Thyroid gland (tissue), 4 donors: Measurements from ENCODE around the gene CRTC3. TPM values are rescaled to one million over a fixed set of nuclear protein-coding genes. Genes with fewer than 3 reads are reported as not detected.

Source experiments
- DNase-seq, 2 donors: peaks; one replicate each; pipeline ENCODE4 v3.0.0-alpha.2; 2019
- H3K27ac ChIP-seq, 3 donors: fragments of 200-600 bp; sonication (generic); 1 replicate in 2 of 3; 2 replicates in 1 of 3; pipeline ENCODE4 v1.5.1; 2016 to 2019; ENCODE audit warnings: mild to moderate bottlenecking in 1 of 3, moderate library complexity in 1 of 3
- H3K27me3 ChIP-seq: fragments of 200-600 bp; sonication (generic); one replicate; pipeline ENCODE4 v1.5.1; 2019
- H3K36me3 ChIP-seq, 2 donors: fragments of 200-600 bp; sonication (generic); one replicate each; pipeline ENCODE4 v1.5.1; 2016 to 2019
- H3K4me1 ChIP-seq, 2 donors: fragments of 200-600 bp; sonication (generic); one replicate each; pipeline ENCODE4 v1.5.1; 2017 to 2019
- H3K4me3 ChIP-seq, 3 donors: fragments of 200-600 bp; sonication (generic); replicated peaks in 1 of 3; 1 replicate in 2 of 3; 2 replicates in 1 of 3; pipeline ENCODE4 v1.5.1; 2016; ENCODE audit warnings: mild to moderate bottlenecking in 1 of 3
- H3K9me3 ChIP-seq: fragments of 200-600 bp; sonication (generic); one replicate; pipeline ENCODE4 v1.5.1; 2017
- CTCF ChIP-seq, 6 experiments: fragments of 200-600 bp in 3 of 6; fragments of 450-650 bp in 3 of 6; sonication (generic) in 3 of 6; IDR thresholded peaks; one replicate each; pipeline ENCODE4 v1.5.1; 2016 to 2019; ENCODE audit warnings: antibody characterized with exemption in 6 of 6, mild to moderate bottlenecking in 2 of 6, inconsistent platforms in 1 of 6, moderate library complexity in 1 of 6
- POLR2A ChIP-seq, 2 donors: fragments of 450-650 bp; IDR thresholded peaks; one replicate each; pipeline ENCODE4 v1.6.1; 2017; ENCODE audit warnings: antibody characterized with exemption in 2 of 2, mild to moderate bottlenecking in 2 of 2, moderate library complexity in 1 of 2
- WGBS, 2 donors: methylation state at CpG; one replicate each; pipeline ENCODE4 v1.1.5; 2017; 5-methylcytosine and 5-hydroxymethylcytosine counted together
- intact Hi-C: fragments of 100-400 bp; cut with DNase I; formaldehyde crosslinking; loops from one replicate; pipeline ENCODE4 v1.15.1; 2023
- total RNA-seq, 4 donors: library from RNA; depleted of rRNA; stranded (reverse); fragments of >200 nt; gene quantifications; one replicate each; pipeline ENCODE4 v1.2.3, GENCODE V29; 2016

Gene CRTC3
- total RNA-seq, 4 donors from 2014 or later, result 49.4 to 76.0 (median 62.6) TPM

- Histone ChIP-seq H3K27ac (peak overlapping the region; percentile 75 to 89 (median 87)), H3K4me1 (peaks cover 23 to 29% of the 10 kb centered on the region in 2 donors), H3K27me3 (no peaks in the 10 kb centered on the region), H3K36me3 (peaks cover 3 to 4% of the 10 kb centered on the region in 2 donors), H3K4me3 (no peak overlapping the region), H3K9me3 (no peaks in the 10 kb centered on the region)
- TF ChIP-seq CTCF (IDR thresholded peaks at IDR 0.05) (no peak), POLR2A (IDR thresholded peaks at IDR 0.05) (no peak)
- DNase-seq, result peak; percentile 79 to 80
- intact Hi-C loops, result loop anchor here (10.0 kb wide), 1 partner anchor 83 kb away; no protein-coding TSS in a partner anchor
- 39 to 54% methylated on average over 7 of the region's 7 CpGs for WGBS, 2 donors
Measured at GRCh38 chr15:90617668-90618097, 88.0 kb downstream of the CRTC3 start.

DNA sequence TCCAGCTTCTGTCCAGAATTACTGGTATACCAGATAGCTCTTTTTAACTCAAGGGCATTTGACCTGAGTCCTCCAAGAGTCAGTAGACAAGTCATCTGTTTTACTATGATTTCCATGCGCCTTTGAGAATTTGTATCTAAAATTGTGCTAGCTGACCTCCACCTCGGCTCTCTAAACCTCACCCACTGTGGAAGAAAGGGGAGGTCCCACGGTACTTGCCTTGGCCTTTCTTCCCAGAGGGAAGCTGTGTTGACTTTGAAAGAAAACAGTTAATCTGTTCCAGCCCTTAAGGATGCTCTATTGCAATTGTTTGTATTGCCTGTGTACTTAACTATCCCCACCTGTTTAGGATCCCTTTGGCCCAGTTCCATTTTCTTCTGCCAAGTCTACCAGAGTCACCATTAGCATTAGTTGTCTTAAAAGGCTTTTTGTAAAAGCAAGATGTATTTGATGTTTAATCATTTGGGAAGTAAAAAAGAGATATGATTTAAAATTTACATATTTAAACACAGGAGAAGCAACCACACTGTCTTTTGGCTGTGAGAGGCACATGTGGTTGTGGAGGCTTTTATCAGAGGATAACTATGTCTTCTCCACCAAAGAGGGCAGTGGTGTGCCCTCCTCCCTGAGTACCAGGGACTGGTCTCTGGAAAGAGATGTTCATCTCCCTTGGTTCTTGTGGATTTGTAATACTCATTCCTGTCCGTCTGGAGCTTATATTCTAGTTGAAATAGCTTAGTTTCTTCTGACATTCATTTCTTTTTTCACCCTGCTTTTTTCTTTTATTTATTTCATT lies 88.8 kb downstream of the CRTC3 start:
- no peaks in the 10 kb centered on the region for H3K27me3 ChIP-seq
- peak overlapping the region; percentile 75 to 89 (median 87) for H3K27ac ChIP-seq
- H3K9me3 ChIP-seq, result no peaks in the 10 kb centered on the region
- DNase-seq, result peak; percentile 56 to 67
- 44 to 52% methylated on average over 4 of the region's 4 CpGs for WGBS, 2 donors
- peaks cover 3 to 4% of the 10 kb centered on the region in 2 donors for H3K36me3 ChIP-seq
- TF ChIP-seq POLR2A (IDR thresholded peaks at IDR 0.05) (no peak), CTCF (IDR thresholded peaks at IDR 0.05) (no peak)
- no peak overlapping the region for H3K4me3 ChIP-seq
- intact Hi-C loops, result loop anchor here (10.0 kb wide), 1 partner anchor 84 kb away; no protein-coding TSS in a partner anchor
- peaks cover 23 to 29% of the 10 kb centered on the region in 2 donors for H3K4me1 ChIP-seq

DNA sequence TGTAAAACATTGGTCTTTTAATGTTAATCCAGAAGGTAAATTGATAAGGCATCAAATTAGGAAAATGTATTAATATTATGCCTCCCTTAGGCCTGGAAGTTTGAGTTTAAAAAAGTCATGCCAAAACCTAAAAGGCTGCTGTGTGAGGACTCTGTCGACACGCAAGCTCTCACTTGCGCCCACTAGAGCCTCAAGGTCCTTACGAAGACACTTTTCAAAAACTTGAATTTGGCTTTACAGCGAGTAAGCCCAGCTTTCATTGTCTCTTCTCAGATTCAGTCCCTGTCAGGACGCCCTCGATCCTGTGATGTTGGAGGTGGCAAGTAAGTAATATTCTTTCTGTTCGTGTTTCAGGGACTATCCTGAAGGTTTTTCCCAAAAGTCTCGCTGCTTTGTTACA lies 89.7 kb downstream of the CRTC3 start:
- 92 to 97% methylated on average over 9 of the region's 9 CpGs for whole genome bisulfite sequencing, 2 donors
- TF ChIP-seq CTCF (IDR thresholded peaks at IDR 0.05) (no peak), POLR2A (IDR thresholded peaks at IDR 0.05) (no peak)
- Histone ChIP-seq H3K36me3 (peaks cover 4 to 9% of the 10 kb centered on the region in 2 donors), H3K27ac (peak overlapping the region in 2 of 3 donors; percentile 39 to 89), H3K4me3 (no peak overlapping the region), H3K27me3 (no peaks in the 10 kb centered on the region), H3K9me3 (no peaks in the 10 kb centered on the region), H3K4me1 (peaks cover 23 to 29% of the 10 kb centered on the region in 2 donors)
- intact Hi-C loops, result loop anchor here (10.0 kb wide), 1 partner anchor 85 kb away; no protein-coding TSS in a partner anchor
- DNase-seq, result no peak

DNA sequence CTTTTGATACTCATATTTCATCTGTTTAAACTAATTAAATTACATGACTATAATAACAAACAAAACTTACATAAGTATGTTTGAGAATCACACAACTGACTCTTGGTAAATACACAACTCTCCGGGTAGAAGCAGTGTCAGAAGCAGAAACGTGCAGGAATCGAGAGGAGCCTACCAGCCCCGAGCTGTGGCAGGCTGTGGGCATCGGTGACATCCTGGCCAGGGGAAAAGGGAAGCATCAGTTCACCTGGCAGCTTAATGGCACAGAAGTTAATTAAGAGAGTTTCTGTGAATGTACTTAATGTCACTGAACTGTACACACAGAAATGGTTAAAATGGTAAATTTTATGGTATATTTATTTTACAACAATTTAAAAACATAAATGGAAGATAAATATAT lies 90.2 kb downstream of the CRTC3 start:
- DNase-seq, result no peak
- Histone ChIP-seq H3K4me1 (peaks cover 23 to 29% of the 10 kb centered on the region in 2 donors), H3K27me3 (no peaks in the 10 kb centered on the region), H3K4me3 (no peak overlapping the region), H3K36me3 (peaks cover 4 to 9% of the 10 kb centered on the region in 2 donors), H3K27ac (no peak overlapping the region), H3K9me3 (no peaks in the 10 kb centered on the region)
- TF ChIP-seq CTCF (IDR thresholded peaks at IDR 0.05), result no peak
- WGBS, 2 donors, result 85 to 91% methylated on average over 5 of the region's 5 CpGs
- intact Hi-C loops, result loop anchor here (10.0 kb wide), 1 partner anchor 85 kb away; no protein-coding TSS in a partner anchor
